HL-60 (cell line): ENCODE measurements around the gene PBOV1.

ENCODE experiments used
- DNase-seq, 2 experiments: peaks; one replicate each; pipeline ENCODE4 v3.0.0-alpha.2; 2010 to 2020; ENCODE audit warnings: low read depth in 1 of 2, low spot score in 1 of 2
- H3K27ac ChIP-seq: fragments of 250-450 bp; sonication (Bioruptor Pico); replicated peaks from 2 replicates; pipeline ENCODE4 v1.5.1; 2020; ENCODE audit warnings: mild to moderate bottlenecking, moderate library complexity
- H3K27me3 ChIP-seq: fragments of 250-450 bp; sonication (Bioruptor Pico); 2 replicates; pipeline ENCODE4 v1.5.1; 2021; ENCODE audit warnings: mild to moderate bottlenecking, moderate library complexity; ENCODE audit not compliant: insufficient read depth, poor library complexity, severe bottlenecking
- H3K4me3 ChIP-seq: replicated peaks from 2 replicates; pipeline ENCODE4 v1.5.1; 2011; ENCODE audit warnings: mild to moderate bottlenecking, control low read depth, low read length; ENCODE audit not compliant: insufficient read depth
- CTCF ChIP-seq: IDR thresholded peaks from one replicate; pipeline ENCODE4 v1.5.1; 2011; ENCODE audit warnings: low read length, control low read depth, inconsistent platforms; ENCODE audit not compliant: insufficient read depth
- GABPA ChIP-seq: IDR thresholded peaks from 2 replicates; pipeline ENCODE4 v1.6.1; 2012; ENCODE audit warnings: low read depth
- POLR2AphosphoS5 ChIP-seq: IDR thresholded peaks from 2 replicates; pipeline ENCODE4 v1.6.1; 2012; ENCODE audit warnings: low read depth
- REST ChIP-seq: IDR thresholded peaks from 2 replicates; pipeline ENCODE4 v1.6.1; 2012; ENCODE audit warnings: low read depth; ENCODE audit not compliant: insufficient replicate concordance
- SPI1 ChIP-seq: IDR thresholded peaks from 2 replicates; pipeline ENCODE4 v1.6.1; 2012; ENCODE audit warnings: low read depth, mild to moderate bottlenecking, borderline replicate concordance

PBOV1 gene

GRCh38 chr6:138194287-138194686 lies 24.0 kb downstream of the PBOV1 start:
- Histone ChIP-seq H3K4me3 (no peak overlapping the region), H3K27me3 (peaks cover 2% of the 10 kb centered on the region), H3K27ac (no peak overlapping the region)
- no peak for DNase-seq
- TF ChIP-seq REST (no peak), POLR2AphosphoS5 (no peak), CTCF (no peak), GABPA (no peak), SPI1 (no peak)

- no peak overlapping the region for H3K27ac ChIP-seq
- no peak for DNase-seq
Observed at GRCh38 chr6:138188278-138188941, 29.9 kb downstream of the PBOV1 start.

GRCh38 chr6:138187156-138187555 lies 31.1 kb downstream of the PBOV1 start:
- H3K4me3 ChIP-seq: no peak overlapping the region
- TF ChIP-seq SPI1: no peak
- TF ChIP-seq REST: no peak
- TF ChIP-seq GABPA: no peak
- no peak for TF ChIP-seq POLR2AphosphoS5
- TF ChIP-seq CTCF: no peak
- H3K27me3 ChIP-seq: no peaks in the 10 kb centered on the region
- no peak for DNase-seq
- no peak overlapping the region for H3K27ac ChIP-seq

More at GRCh38 chr6:138188278-138188941, 29.9 kb downstream of the PBOV1 start:
- no peak overlapping the region for H3K4me3 ChIP-seq
- H3K27me3 ChIP-seq: no peaks in the 10 kb centered on the region
- TF ChIP-seq POLR2AphosphoS5: no peak
- no peak for TF ChIP-seq REST
